ENCODE measurements around the gene DYRK2.

The DYRK2 gene

DNA sequence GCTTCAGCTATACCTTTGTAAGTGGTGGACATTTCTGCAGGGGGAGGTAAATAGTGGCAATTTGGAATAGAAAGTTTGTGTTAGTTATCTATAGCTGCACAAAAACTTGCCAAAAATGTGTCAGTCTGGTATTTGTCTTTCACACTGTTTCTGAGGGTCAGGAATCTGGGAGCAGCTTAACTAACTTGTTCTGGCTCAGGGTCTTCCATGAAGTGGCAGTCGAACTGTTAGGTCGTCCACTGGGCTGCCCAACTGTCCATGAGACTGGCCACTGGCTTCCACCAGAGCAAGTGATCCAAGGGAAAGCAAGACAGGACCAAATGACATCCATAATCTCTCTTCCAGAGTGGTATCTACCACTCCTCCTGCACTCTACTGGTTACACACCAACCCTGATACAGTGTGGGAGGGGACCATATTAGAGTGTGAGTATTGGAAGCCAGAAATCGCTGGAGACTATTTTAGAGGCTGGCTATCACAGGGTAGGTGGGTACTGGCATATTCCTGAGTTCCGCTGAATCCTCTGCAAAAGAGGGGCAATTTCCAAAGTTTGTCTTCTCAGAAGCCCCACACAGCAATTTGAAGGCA, 60.9 kb downstream of the DYRK2 start:
- no peak for DNase-seq

- no peak for DNase-seq
Observed at GRCh38 chr12:67710582-67710981, 62.0 kb downstream of the DYRK2 start.

DNA sequence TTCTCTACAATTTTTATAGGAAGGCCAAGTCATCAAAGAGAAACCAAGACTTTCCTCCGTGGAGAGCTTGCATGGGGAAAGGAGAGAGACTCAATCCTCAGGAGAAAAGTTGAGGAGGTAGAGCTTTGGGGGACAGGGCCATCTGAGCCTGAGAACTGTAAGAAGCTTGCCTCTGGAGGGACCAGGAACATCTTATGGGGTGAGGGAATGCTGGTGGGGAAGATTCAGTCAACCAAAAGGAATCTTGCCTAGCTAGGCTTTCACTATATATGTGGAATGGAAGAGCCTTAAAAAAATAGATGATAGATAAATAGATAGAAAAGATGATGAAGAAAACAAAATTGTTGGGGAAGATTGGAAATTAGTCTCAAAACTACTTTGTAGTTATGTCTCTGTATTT, 63.5 kb downstream of the DYRK2 start:
- DNase-seq: no peak

DNA sequence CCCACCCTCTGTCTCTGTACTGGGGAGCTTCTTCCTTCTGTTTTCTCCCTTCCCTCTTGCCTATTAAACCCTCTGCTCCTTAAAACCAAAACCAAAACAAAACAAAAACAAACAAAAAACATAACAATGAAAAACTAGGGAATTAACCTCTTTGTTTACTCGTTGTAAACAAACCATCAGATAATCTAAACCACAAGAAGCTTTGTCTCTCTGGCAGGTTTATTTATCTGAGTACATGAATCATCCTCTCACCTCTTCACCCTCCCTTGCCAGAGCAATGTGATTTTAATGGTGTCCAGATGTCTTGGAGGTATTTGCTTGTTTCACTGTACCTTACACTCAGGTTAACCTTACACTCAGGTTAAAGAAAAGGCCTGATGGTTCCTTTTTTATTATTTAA, 66.1 kb downstream of the DYRK2 start:
- DNase-seq: no peak

Data from NCI-H1417 treated with DMSO at 0.1 percent for 48 hours (cell line).